ENCODE measurements around the gene FAM13C.

FAM13C gene

DNA sequence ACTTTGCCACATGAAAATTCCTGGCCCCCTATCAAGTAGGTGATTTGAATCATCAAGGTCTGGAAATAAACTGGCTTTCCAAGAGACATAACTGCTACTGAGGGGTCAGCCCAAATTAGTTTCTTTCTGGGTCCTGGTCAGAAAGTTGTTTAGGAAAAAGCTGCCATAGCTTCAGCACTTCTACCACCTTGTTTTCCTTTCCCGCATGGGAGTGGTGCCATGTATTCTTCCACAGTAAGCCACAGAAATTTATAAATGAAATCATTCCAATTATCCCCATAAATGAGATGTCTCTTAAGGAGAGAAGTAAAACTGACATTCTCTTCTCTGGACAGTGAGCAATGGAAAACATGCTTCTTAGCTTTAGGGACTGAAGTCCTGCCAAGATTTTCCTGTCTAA is 105.1 kb downstream of the FAM13C start:
- TF ChIP-seq MAX (IDR thresholded peaks at IDR 0.05; ENCODE audit: low read depth, low read length) (no peak), POLR2A (IDR thresholded peaks at IDR 0.05; ENCODE audit: extremely low read depth, insufficient read length) (no peak), MYC (IDR thresholded peaks at IDR 0.05; ENCODE audit: low read depth, low read length) (no peak), CTCF (IDR thresholded peaks at IDR 0.05; ENCODE audit: low read depth, low read length) (no peak)
- no peak for DNase-seq (ENCODE audit: low read depth)
- no peak overlapping the region for H3K4me3 ChIP-seq (ENCODE audit: low read depth, low read length)

- DNase-seq (ENCODE audit: low read depth) = no peak
- no peak overlapping the region for H3K4me3 ChIP-seq (ENCODE audit: low read depth, low read length)
- TF ChIP-seq POLR2A (IDR thresholded peaks at IDR 0.05; ENCODE audit: extremely low read depth, insufficient read length) = no peak
Observed at GRCh38 chr10:59255463-59255862, 106.9 kb downstream of the FAM13C start.

- DNase-seq (ENCODE audit: low read depth) = no peak
- no peak overlapping the region for H3K4me3 ChIP-seq (ENCODE audit: low read depth, low read length)
- no peak for TF ChIP-seq CTCF (IDR thresholded peaks at IDR 0.05; ENCODE audit: low read depth, low read length)
- TF ChIP-seq MAX (IDR thresholded peaks at IDR 0.05; ENCODE audit: low read depth, low read length) = no peak
- TF ChIP-seq POLR2A (IDR thresholded peaks at IDR 0.05; ENCODE audit: extremely low read depth, insufficient read length) = no peak
- no peak for TF ChIP-seq MYC (IDR thresholded peaks at IDR 0.05; ENCODE audit: low read depth, low read length)
Observed at GRCh38 chr10:59252491-59252890, 109.9 kb downstream of the FAM13C start.

DNA sequence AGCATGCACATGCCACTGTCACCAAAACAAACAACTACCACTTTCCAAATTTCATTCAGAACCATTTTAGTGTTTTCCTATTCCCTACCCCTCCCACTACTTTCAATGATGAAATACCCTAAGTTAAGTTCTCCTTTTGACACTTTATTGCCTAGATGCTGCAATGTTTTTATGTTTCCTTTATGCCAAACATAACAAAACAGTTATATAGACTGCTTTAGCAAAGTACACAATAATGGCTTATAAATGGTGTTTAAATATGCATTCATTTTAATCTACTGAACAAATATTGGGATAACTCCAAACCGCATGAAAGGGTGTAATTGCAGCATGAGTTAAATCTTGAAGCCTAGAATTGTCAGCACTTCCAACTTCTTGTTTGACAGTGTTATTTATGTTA is 116.7 kb downstream of the FAM13C start:
- no peak overlapping the region for H3K4me3 ChIP-seq (ENCODE audit: low read depth, low read length)
- TF ChIP-seq MYC (IDR thresholded peaks at IDR 0.05; ENCODE audit: low read depth, low read length) (no peak), CTCF (IDR thresholded peaks at IDR 0.05; ENCODE audit: low read depth, low read length) (no peak), POLR2A (IDR thresholded peaks at IDR 0.05; ENCODE audit: extremely low read depth, insufficient read length) (no peak), MAX (IDR thresholded peaks at IDR 0.05; ENCODE audit: low read depth, low read length) (no peak)
- DNase-seq (ENCODE audit: low read depth) = peak; percentile 10

GRCh38 chr10:59244871-59245270 is 117.5 kb downstream of the FAM13C start:
- H3K4me3 ChIP-seq (ENCODE audit: low read depth, low read length) = no peak overlapping the region
- TF ChIP-seq CTCF (IDR thresholded peaks at IDR 0.05; ENCODE audit: low read depth, low read length) (no peak), MYC (IDR thresholded peaks at IDR 0.05; ENCODE audit: low read depth, low read length) (no peak), POLR2A (IDR thresholded peaks at IDR 0.05; ENCODE audit: extremely low read depth, insufficient read length) (no peak), MAX (IDR thresholded peaks at IDR 0.05; ENCODE audit: low read depth, low read length) (no peak)
- no peak for DNase-seq (ENCODE audit: low read depth)

DNA sequence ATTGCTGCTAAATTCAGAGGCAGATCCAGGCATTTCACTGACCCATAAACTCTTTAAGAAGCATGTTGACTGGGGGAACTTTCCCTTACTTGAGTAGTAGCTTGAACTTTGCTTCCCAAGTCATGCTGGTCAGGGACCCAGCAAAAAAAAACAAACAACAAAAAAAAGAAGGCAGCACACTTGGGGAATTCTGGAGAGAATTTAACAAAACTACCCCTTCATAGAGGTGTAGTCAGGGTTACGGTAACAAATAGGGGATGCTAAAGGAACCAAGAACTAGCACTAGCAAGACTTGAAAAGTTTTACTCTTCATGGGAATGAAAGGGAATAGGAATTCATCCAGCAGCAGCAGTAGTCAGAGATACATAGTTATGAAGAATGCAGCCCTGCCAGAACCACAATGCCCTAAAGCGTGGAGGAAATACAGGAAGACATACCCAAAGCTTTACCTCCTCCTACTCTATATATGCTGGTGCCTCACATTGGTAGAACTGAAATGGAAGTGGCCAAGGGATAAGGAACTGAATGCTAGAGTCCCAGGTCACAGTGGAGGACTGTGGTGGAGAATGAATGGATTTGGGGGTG is 118.6 kb downstream of the FAM13C start:
- no peak overlapping the region for H3K4me3 ChIP-seq (ENCODE audit: low read depth, low read length)
- DNase-seq (ENCODE audit: low read depth) = no peak
- no peak for TF ChIP-seq POLR2A (IDR thresholded peaks at IDR 0.05; ENCODE audit: extremely low read depth, insufficient read length)
- no peak for TF ChIP-seq MYC (IDR thresholded peaks at IDR 0.05; ENCODE audit: low read depth, low read length)
- TF ChIP-seq CTCF (IDR thresholded peaks at IDR 0.05; ENCODE audit: low read depth, low read length) = no peak
- TF ChIP-seq MAX (IDR thresholded peaks at IDR 0.05; ENCODE audit: low read depth, low read length) = no peak

Data from NB4 (cell line).